Upper lobe of right lung (tissue), 1 donor: ENCODE measurements around the gene ACP5. TPM values are rescaled to one million over a fixed set of nuclear protein-coding genes. Genes with fewer than 3 reads are reported as not detected.
"Not testable (repeated sequence)": the region's sequence is repeated elsewhere in the genome, so short reads cannot be mapped to it uniquely, and the experiment has no call there.

Experiments
- ATAC-seq: fragments of 200-7000 bp; cut with Tn5 transposase; one replicate; pipeline ENCODE4 v1.9.1; 2020; ENCODE audit warnings: mild to moderate bottlenecking, moderate library complexity
- DNase-seq: peaks from one replicate; pipeline ENCODE4 v3.0.0-alpha.2; 2020
- H3K27ac ChIP-seq: fragments of 200-600 bp; one replicate; pipeline ENCODE4 v1.8.0; 2022
- H3K27me3 ChIP-seq: fragments of 200-600 bp; one replicate; pipeline ENCODE4 v1.8.0; 2022; ENCODE audit warnings: mild to moderate bottlenecking
- H3K36me3 ChIP-seq: fragments of 200-600 bp; one replicate; pipeline ENCODE4 v1.8.0; 2022
- H3K4me1 ChIP-seq: fragments of 200-600 bp; one replicate; pipeline ENCODE4 v1.8.0; 2022
- H3K4me3 ChIP-seq: fragments of 200-600 bp; one replicate; pipeline ENCODE4 v1.8.0; 2022; ENCODE audit warnings: mild to moderate bottlenecking
- H3K9me3 ChIP-seq: fragments of 200-600 bp; one replicate; pipeline ENCODE4 v1.8.0; 2022
- intact Hi-C: fragments of 100-400 bp; cut with DNase I; formaldehyde crosslinking; loops from one replicate; pipeline ENCODE4 v1.11.0; 2022
- total RNA-seq: library from RNA; stranded (reverse); fragmentation: NEBNext Ultra II Directional; extraction: Animal tissue kit (Norgen Biotek cat#: 25700); gene quantifications from one replicate; pipeline ENCODE4 v1.2.1, GENCODE V29; 2021
- TF ChIP-seq, protein P1 (sequence below): fragments of 200-600 bp; IDR thresholded peaks from one replicate; pipeline ENCODE4 v1.8.0; 2022; ENCODE audit warnings: antibody characterized with exemption
- donor health status: DM: no; HTN: yes; CAD: no; lungs with severe emphysema.

The ACP5 gene
- total RNA-seq, 1 donor from 2014 or later = 429 TPM

DNA sequence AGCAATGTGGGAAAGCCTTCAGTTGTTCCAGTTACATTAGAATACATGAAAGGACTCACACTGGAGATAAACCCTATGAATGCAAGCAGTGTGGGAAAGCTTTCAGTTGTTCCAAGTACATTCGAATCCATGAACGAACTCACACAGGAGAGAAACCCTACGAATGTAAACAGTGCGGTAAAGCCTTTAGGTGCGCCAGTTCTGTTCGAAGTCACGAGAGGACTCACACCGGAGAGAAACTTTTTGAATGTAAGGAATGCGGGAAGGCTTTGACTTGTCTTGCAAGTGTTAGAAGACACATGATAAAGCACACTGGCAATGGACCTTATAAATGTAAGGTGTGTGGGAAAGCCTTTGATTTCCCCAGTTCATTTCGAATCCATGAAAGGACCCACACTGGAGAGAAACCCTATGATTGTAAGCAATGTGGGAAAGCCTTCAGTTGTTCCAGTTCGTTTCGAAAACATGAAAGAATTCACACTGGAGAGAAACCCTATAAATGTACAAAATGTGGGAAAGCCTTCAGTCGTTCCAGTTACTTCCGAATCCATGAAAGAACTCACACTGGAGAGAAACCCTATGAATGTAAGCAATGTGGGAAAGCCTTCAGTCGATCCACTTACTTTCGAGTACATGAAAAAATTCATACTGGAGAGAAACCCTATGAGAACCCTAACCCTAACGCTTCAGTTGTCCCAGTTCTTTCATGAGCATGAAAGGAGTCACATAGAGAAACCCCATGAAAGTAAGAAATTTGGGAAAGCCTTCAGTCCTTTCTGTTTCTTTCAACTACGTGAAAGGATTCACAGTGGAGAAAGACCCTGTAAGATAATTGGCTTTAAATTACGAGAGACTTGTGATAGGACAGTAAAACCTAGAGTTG lies 40.0 kb upstream of the ACP5 start:
- peaks cover 14% of the 10 kb centered on the region for H3K9me3 ChIP-seq
- intact Hi-C loops = no loop called here

DNA sequence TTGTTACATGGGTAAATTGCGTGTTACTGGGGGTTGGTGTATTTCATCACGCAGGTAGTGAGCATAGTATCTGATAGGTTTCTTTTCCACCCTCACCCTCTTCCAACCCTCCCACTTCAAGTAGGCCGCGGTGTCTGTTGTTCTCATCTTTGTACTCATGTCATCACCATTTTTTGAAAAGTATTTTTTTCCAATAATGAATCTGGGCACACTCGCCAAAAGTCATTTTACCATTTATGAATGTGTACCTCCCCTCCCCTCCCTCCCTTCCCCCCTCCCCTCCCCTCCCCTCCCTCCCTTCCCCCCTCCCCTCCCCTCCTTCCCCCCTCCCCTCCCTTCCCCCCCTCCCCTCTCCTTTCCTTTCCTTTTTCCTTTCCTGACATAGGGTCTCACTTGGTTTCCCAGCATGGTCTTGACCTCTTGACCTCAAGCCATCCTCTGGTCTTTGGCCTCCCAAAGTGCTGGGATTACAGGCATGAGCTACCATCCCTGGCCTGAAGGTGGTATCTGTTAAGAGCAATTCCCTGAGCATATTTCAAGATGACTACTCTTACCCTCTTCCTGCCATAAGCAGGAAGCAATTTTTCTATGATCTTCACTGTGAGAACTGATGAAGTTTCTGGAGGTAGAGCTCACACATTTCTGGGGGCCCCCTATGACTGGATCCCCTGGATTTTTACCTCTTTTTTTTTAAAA lies 35.5 kb upstream of the ACP5 start:
- ATAC-seq = no peak
- Histone ChIP-seq H3K9me3 (peaks cover 14% of the 10 kb centered on the region), H3K4me3 (no peak overlapping the region), H3K36me3 (peaks cover 31% of the 10 kb centered on the region), H3K27ac (no peak overlapping the region), H3K4me1 (no peaks in the 10 kb centered on the region), H3K27me3 (no peaks in the 10 kb centered on the region)
- intact Hi-C loops = no loop called here
- DNase-seq = no peak
- TF ChIP-seq, protein P1, sequence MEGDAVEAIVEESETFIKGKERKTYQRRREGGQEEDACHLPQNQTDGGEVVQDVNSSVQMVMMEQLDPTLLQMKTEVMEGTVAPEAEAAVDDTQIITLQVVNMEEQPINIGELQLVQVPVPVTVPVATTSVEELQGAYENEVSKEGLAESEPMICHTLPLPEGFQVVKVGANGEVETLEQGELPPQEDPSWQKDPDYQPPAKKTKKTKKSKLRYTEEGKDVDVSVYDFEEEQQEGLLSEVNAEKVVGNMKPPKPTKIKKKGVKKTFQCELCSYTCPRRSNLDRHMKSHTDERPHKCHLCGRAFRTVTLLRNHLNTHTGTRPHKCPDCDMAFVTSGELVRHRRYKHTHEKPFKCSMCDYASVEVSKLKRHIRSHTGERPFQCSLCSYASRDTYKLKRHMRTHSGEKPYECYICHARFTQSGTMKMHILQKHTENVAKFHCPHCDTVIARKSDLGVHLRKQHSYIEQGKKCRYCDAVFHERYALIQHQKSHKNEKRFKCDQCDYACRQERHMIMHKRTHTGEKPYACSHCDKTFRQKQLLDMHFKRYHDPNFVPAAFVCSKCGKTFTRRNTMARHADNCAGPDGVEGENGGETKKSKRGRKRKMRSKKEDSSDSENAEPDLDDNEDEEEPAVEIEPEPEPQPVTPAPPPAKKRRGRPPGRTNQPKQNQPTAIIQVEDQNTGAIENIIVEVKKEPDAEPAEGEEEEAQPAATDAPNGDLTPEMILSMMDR = no peak

More for the DNA sequence above, 40.0 kb upstream of the ACP5 start:
- no peaks in the 10 kb centered on the region for H3K27me3 ChIP-seq
- H3K4me3 ChIP-seq = no peak overlapping the region
- no peak for DNase-seq
- no peaks in the 10 kb centered on the region for H3K4me1 ChIP-seq
- no peak for ATAC-seq
- TF ChIP-seq, protein P1 = no peak
- H3K27ac ChIP-seq = no peak overlapping the region
- peaks cover 54% of the 10 kb centered on the region for H3K36me3 ChIP-seq

DNA sequence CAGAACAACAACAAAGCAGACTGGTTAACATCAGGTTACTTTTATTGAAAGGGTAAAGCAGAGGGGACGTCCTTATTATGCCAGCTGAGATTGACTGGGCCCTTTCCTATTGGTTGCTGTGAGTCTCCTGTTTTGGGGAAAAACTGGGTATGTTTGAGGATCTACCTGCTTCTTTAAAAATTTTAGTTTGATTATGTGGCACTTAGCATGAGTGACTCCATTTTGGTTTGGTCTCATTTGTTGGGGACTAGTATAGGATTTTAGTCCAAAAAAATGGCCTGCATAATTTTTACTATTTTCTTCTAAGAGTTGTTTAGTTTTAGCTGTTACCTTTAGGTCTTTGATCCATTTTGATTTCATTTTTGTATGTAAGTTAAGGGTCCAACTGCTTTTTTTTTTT lies 34.3 kb upstream of the ACP5 start:
- peaks cover 18% of the 10 kb centered on the region for H3K36me3 ChIP-seq
- TF ChIP-seq, protein P1 = no peak
- H3K27ac ChIP-seq = no peak overlapping the region
- ATAC-seq (no peak), DNase-seq (no peak)
- peaks cover 1% of the 10 kb centered on the region for H3K9me3 ChIP-seq
- no peaks in the 10 kb centered on the region for H3K27me3 ChIP-seq
- intact Hi-C loops = no loop called here
- no peaks in the 10 kb centered on the region for H3K4me1 ChIP-seq
- H3K4me3 ChIP-seq = no peak overlapping the region

DNA sequence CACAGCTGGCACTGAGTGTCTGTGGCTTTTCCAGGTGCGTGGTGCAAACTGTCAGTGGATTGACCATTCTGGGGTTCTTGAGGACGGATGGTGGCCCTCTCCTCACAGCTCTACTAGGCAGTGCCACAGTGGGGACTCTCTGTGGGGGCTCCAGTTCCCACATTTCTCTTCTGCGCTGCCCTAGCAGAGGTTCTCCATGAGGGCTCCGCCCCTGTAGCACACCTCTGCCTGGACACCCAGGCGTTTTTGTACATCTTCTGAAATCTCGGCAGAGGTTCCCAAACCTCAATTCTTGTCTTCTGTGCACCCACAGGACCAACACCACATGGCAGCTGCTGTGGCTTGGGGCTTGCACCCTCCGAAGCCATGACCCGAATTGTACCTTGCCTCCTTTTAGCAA lies 29.0 kb upstream of the ACP5 start:
- Histone ChIP-seq H3K4me1 (no peaks in the 10 kb centered on the region), H3K4me3 (no peak overlapping the region), H3K36me3 (no peaks in the 10 kb centered on the region), H3K27ac (no peak overlapping the region), H3K9me3 (no peaks in the 10 kb centered on the region), H3K27me3 (no peaks in the 10 kb centered on the region)
- TF ChIP-seq, protein P1 = no peak
- intact Hi-C loops = no loop called here
- ATAC-seq (no peak), DNase-seq (no peak)

DNA sequence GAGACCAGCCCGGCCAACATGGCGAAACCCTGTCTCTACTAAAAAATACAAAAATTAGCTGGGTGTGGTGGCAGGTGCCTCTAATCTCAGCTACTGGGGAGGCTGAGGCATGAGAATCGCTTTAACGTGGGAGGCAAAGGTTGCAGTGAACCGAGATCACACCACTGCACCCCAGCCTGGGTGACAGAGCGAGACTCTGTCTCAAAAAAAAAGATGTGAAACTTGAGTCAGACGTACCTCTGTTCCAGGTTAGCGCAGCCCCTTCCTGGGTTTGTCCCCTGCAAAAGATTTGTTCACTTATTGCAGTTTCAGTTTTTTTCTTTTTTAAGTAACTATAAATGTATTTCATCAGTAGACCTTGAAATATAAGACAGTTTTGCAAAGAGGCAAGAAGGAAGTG lies 22.3 kb upstream of the ACP5 start:
- ATAC-seq, intact Hi-C loops: not testable (repeated sequence)

DNA sequence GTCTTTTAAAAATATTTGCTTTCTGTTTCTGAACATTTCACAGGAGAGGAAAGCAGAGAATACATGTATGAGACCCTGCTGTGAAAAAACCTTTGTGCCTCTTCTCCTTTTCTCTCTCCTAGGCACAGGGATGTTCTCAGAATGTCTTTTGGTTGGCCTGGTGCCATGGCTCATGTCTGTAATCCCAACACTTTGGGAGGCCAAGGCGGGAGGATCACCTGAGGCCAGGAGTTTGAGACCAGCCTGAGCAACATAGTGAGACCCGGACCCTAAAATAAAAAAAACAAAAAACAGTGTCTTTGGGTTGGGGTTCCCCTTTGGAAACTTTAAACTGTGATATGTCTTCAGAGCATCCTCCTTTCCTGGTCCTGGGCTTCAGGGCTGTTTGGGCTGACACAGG lies 21.3 kb upstream of the ACP5 start:
- Histone ChIP-seq H3K9me3 (no peaks in the 10 kb centered on the region), H3K4me3 (no peak overlapping the region), H3K36me3 (no peaks in the 10 kb centered on the region), H3K4me1 (no peaks in the 10 kb centered on the region), H3K27me3 (no peaks in the 10 kb centered on the region), H3K27ac (no peak overlapping the region)
- ATAC-seq (no peak), DNase-seq (no peak)
- intact Hi-C loops = no loop called here
- TF ChIP-seq, protein P1 = no peak

More for the DNA sequence above, 22.3 kb upstream of the ACP5 start:
- DNase-seq, H3K36me3 ChIP-seq, H3K9me3 ChIP-seq, H3K27ac ChIP-seq, H3K4me3 ChIP-seq, H3K4me1 ChIP-seq, H3K27me3 ChIP-seq: not testable (repeated sequence)
